GM12864 (cell line): ENCODE results near the gene SAMD11.

Source experiments
- DNase-seq: peaks from one replicate; pipeline ENCODE4 v3.0.0-alpha.2; 2011; ENCODE audit warnings: low read depth
- H3K4me3 ChIP-seq: 2 replicates; pipeline ENCODE4 v1.5.1; 2011; ENCODE audit warnings: mild to moderate bottlenecking, low read depth, low read length, control low read depth
- TF ChIP-seq, protein P1 (sequence below): IDR thresholded peaks from 2 replicates; pipeline ENCODE4 v1.5.1; 2011; ENCODE audit warnings: low read depth, mild to moderate bottlenecking, moderate library complexity, low read length, control low read depth, inconsistent platforms; ENCODE audit errors: missing control alignments

The SAMD11 gene

DNA sequence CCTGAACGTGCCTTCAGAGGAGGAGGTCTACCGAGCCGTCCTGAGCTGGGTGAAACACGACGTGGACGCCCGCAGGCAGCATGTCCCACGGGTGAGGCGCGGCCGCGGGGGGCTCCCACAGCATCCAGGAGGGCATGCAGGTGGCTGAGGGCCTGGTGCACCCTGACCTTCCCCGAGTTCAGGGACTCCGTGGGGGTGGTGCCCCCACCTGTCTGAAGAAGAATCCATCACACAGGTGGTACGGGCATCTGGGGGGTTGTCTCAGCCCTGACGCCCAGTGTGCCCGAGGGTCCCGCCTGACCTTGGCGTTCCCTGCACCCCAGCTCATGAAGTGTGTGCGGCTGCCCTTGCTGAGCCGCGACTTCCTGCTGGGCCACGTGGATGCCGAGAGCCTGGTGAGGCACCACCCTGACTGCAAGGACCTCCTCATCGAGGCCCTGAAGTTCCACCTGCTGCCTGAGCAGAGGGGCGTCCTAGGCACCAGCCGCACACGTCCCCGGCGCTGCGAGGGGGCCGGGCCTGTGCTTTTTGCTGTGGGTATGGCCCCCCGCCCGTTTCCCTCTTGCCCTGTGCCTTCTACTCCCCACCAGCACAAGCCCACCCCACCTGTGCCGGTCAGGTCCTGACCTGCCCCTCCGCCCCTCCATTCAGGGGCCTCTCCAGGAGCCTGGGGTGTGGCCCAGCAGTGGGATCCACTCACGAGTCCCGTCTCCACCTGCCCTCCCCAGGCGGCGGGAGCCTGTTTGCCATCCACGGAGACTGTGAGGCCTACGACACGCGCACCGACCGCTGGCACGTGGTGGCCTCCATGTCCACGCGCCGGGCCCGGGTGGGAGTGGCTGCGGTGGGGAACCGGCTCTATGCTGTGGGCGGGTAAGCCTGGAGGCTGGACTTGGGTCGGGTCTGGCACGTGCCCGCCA is 38.9 kb downstream of the SAMD11 start:
- TF ChIP-seq, protein P1, sequence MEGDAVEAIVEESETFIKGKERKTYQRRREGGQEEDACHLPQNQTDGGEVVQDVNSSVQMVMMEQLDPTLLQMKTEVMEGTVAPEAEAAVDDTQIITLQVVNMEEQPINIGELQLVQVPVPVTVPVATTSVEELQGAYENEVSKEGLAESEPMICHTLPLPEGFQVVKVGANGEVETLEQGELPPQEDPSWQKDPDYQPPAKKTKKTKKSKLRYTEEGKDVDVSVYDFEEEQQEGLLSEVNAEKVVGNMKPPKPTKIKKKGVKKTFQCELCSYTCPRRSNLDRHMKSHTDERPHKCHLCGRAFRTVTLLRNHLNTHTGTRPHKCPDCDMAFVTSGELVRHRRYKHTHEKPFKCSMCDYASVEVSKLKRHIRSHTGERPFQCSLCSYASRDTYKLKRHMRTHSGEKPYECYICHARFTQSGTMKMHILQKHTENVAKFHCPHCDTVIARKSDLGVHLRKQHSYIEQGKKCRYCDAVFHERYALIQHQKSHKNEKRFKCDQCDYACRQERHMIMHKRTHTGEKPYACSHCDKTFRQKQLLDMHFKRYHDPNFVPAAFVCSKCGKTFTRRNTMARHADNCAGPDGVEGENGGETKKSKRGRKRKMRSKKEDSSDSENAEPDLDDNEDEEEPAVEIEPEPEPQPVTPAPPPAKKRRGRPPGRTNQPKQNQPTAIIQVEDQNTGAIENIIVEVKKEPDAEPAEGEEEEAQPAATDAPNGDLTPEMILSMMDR, result no peak
- no peak overlapping the region for H3K4me3 ChIP-seq
- no peak for DNase-seq

DNA sequence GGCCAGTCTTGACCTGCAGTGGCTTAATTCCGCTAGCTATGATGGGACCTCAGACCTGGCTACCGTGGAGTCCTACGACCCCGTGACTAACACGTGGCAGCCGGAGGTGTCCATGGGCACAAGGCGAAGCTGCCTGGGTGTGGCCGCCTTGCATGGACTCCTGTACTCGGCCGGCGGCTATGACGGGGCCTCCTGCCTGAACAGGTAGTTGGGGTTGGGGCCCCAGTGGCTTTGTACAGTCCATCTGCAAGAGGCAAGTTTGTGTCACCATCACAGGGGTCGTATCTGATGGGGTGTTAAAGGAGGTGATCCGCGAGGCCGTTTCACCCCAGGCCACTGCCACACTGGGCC is 39.6 kb downstream of the SAMD11 start:
- TF ChIP-seq, protein P1, result no peak
- no peak overlapping the region for H3K4me3 ChIP-seq
- DNase-seq, result no peak

DNA sequence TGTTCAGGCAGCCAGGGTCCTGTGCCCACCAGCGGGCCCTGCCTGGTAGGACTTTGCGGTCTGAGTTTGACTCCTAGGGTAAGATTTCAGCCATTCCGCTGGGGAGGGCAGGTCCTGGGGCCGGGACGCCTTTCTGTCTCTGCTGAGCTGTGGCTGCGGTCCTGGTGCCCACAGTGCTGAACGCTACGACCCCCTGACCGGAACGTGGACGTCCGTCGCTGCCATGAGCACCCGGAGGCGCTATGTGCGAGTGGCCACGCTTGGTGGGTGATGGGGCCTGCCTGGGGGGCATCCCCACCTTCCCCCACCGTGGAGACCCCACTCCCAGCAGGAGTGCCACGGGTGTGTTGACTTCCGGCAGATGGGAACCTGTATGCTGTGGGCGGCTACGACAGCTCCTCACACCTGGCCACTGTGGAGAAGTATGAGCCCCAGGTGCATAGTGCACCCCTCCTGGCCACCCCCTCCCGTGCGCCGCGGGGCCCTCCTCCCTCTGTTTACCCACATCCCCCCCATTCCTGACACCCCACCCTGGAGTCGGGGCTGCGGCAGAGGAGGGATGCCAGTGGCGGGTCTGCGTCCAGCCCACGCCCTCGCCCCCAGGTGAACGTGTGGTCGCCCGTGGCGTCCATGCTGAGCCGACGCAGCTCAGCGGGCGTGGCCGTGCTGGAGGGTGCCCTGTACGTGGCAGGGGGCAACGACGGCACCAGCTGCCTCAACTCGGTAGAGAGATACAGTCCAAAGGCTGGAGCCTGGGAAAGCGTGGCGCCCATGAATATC is 40.2 kb downstream of the SAMD11 start:
- TF ChIP-seq, protein P1, result no peak
- no peak for DNase-seq

DNA sequence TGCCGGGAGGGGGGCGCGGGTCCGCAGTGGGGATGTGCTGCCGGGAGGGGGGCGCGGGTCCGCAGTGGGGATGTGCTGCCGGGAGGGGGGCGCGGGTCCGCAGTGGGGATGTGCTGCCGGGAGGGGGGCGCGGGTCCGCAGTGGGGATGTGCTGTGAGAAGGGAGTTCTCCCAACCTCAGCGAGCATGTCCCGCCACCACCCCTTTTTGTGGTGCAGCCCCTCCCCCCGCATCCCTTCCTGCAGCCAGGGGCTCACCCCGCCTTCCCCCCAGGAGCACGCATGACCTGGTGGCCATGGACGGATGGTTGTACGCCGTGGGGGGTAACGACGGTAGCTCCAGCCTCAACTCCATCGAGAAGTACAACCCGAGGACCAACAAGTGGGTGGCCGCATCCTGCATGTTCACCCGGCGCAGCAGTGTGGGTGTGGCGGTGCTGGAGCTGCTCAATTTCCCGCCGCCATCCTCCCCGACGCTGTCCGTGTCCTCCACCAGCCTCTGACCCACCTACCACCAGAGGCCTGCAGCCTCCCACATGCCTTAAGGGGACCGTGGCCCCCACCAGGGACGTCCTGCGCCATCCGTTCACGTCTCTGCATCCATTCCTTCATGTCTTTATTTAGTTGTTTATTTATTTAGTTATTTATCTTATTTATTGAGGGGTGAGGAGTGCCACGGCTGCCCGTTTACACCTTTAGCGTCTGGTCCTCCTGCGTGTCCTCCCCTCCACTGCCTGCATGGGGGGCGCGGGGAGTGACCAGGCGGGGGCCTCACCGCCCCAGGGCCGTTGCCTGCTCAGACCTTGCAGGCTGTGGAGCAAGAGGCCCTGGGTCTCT is 41.2 kb downstream of the SAMD11 start:
- H3K4me3 ChIP-seq, result no peak overlapping the region
- TF ChIP-seq, protein P1, result no peak
- no peak for DNase-seq

More for the DNA sequence above, 40.2 kb downstream of the SAMD11 start:
- H3K4me3 ChIP-seq, result no peak overlapping the region

DNA sequence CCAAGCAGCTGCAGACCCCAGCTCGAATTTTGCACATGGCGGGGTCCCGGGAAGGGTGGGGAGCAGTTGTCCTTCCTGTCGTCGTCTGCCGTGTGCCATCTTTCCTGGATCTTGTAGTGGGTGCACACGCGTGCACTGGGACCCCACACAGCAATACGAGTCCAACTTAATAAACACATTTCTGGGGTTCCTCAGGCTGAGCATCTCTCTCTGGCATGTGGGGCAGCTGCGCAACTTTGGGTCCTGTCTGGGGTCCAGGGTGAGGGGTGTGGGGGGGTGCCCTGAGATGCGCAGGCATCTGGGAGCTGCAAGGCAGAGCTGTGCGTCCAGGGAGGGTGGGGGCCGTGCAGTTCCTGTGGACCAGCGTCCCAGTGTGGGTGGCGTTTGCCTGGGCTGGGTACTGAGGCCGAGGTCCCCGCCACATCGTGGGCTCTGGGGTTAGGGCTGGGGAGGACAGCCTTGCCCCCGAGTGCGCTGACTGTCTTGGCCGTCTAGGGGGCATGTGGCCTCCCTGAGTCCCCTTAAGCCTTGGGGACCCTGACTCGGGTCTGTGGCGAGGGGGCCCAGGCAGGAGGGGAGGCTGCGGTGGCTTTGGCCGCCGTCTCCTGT is 41.9 kb downstream of the SAMD11 start:
- DNase-seq, result no peak
- no peak overlapping the region for H3K4me3 ChIP-seq
- TF ChIP-seq, protein P1, result no peak

DNA sequence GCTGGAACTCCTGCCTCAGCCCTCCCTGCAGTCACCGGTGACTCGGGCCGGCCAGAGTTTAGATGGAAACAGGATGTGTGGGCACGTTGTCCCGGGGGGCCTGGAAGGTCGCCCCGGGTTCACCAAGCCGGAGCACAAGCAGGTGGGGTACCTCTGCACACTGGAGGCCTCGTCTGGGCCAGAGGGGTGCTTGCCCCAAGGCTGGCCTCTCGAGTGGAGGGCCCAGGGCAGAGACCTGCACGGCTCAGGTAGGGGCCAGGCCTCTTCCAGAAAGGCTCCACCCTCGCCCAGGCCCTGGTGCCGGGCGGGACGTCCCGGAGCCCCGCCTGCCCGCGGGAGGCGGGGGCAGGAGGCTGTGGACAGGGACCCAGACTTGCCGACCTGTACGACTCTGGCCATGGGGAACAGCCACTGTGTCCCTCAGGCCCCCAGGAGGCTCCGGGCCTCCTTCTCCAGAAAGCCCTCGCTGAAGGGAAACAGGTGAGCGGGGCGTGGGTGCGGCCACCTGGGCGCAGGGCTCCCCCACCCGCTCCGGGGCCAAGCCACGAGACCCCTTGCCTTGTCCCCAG is 42.5 kb downstream of the SAMD11 start, which contains the start of gene PLEKHN1:
Gene PLEKHN1, plus strand, starts transcription at position 348 of the 569 bp plus-strand sequence. Its CDS starts 50 bp downstream, at position 398.
- TF ChIP-seq, protein P1, result no peak
- no peak for DNase-seq
- peak within 1 kb of the TSS; percentile 61 for H3K4me3 ChIP-seq
